HG03039 (cell line): ENCODE measurements around the gene IL1RAPL1.

ENCODE experiments used
- ATAC-seq: cut with Tn5 transposase; IDR thresholded peaks from one replicate; pipeline ENCODE4 v1.9.1; 2021; ENCODE audit warnings: mild to moderate bottlenecking, moderate library complexity; ENCODE audit not compliant: unreplicated experiment

The IL1RAPL1 gene

DNA sequence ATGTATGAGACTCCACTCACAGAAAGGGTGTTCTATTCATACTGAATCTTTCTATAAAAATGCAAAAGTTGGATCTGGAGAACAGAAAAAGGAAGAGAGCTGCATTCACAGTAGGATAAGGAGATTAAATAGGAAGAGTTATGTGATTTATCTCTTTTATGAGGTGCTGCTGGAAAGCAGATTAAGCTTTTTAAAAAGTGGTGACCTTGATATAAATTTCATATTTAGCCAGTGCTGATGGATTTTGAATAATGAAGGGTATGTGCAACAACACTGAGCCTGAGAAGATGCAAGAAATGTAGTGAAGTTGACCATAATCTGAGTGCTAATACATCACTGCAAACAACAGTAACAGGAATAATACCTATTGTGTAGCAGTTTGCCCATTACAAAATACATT, 795.6 kb downstream of the IL1RAPL1 start:
- no peak for ATAC-seq

DNA sequence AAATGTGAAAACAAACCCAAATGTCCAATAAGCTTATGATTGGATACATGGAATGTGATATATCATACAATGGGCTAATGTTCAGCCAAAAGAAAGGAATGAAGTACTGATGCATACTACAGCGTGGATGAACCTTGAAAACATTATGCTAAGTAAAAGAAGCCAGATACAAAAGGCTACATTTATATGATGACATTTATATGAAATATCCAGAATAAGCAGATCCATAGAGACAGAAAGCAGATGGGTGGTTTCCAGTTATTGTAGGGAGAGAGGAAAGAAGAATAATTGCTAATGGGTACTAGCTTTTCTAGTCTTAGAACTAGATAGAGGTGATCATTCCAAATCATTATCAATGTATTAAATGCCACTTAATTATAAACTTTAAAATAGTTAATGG, 801.3 kb downstream of the IL1RAPL1 start:
- ATAC-seq = no peak

DNA sequence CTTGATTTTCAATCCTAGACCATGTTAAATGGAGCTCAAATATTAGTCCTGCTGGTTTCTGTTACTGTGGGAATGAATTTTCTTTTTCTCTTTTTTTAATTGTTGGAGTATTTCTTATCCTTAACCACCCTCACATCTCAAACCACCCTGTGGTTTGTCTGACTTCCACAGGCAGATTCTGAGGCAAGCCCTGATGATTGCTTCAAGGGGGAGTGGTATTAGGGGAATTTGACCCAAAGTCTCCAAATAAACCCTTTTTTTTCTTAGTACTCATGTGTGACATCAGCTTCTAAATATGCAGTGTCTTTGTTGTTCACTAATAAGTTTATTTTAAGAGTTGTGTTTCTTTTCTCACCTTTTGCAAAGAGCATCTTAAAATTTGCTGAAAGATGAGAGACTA, 810.3 kb downstream of the IL1RAPL1 start:
- no peak for ATAC-seq

DNA sequence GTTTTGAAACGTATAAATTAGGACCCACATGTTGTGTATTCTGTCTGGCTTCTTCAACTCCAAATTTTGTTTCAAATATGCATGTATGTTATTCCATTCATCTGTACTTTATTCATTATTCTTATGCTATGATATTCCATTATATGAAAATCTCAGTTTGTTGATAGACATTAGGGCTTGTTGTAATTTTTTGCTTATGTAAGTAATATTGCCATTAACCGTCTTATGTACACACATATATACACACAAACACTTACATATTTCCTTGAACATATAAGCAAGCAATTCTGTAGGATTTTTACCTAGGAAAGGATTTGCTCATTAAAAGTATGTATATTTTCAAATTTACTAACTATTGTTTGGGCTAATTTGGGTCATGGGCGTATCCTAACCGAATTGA, 820.1 kb downstream of the IL1RAPL1 start:
- no peak for ATAC-seq

DNA sequence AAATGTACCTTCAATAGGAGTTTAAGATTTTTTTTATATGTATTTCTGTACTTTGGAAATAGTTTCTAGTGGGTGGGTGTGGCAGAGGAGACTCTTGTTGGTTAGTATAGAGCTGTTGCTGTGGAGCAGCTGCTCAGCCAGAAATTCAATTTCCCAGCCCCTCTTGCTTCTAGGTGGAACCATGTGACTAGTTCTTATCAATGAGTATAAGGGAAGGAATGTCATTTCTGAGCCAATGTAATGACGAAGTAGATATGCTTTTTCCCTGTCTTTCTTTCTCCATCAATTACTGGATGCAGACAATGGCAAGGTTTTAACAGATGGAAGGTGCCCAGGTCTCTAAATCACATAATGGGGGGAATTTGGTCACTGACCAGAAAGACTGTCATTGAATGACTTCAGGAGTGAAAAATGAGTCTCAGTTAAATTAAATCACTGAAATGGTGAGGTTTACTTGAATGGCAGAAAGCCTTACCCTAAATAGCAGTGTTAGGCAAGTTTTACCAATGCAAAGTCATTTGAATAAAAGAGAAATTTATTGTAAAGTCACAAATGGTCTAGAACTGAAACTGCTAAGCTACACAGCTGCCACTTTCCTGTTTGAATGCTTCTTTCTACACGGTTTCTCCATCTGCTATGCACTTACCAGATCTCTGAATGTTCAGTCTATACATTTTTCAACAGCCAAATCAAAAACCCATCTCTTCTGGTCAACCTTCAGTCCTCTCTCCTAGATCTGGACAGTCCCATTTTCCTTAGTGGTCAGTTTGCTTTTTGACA, 832.7 kb downstream of the IL1RAPL1 start:
- no peak for ATAC-seq

DNA sequence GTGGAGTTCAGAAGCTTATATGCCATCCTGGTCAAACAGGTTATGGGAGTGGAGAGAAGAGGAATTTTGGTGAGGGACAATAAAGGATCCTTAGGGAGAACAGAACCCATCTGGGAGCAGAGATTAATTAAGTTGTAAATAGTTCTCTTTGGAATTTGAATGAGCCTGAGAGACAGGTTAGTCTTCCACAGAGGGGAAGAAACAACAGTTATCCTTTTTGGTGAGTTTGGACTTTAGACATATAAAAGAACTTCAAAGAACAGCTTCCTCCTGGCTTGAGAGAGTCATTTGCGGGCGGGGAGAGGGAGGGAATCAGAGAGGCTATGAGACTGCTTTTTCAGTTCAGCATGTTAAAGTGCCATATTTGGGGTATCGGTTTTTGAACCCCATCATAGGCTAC, 834.8 kb downstream of the IL1RAPL1 start:
- ATAC-seq = no peak

DNA sequence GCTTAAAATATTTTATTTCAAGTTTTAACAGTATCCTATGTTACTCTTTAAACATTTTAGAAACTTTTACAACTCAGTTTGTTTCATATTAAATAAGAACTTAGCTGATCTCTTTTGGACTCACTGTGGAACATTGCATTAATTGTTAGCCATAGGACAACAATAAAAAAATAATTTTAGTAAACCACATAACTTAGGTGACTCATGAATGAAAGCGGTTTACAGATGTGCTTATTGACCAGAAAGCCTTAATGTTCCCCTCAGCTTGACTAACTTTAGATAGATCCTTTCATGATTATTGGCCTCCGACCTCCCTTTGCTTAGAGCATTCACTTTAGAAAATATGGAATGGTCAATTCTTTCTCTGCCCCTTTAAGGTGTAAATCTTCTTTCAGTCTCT, 844.6 kb downstream of the IL1RAPL1 start:
- no peak for ATAC-seq

DNA sequence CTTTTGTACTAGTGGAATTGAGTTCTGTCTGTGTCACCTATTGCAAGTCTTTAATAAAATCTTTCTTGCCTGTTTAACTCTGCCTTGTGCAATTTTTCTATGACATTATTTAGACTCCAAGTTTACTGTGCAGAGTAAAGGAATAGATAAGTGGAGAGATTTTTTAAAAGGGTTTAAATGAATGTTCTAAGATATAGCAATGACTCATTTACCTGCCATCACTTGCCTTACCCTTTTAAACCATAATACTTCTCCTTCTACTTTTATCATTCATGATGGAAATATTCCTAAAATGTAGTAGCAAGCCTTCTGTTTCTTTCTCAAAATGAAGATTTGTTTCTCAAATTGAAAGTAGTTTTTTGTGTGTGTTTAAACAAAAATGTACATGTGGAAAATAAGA, 845.3 kb downstream of the IL1RAPL1 start:
- ATAC-seq = no peak

DNA sequence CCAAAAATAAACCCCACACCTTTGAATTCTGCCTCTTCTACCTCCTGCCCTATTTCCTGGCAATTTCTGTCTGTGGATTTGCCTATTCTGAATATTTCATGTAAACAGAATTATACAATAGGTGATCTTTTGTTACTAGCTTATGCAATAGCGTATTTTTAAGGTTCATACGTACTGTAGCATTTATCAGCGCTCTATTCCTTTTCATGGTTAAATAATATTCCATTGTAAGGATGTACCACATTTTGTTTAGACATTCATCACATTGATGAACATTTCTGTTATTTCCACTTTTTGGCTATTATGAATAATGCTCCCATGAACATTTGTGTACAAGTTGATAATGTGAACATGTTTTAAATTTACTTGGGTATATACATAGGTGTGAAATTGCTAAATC, 847.7 kb downstream of the IL1RAPL1 start:
- ATAC-seq = no peak

DNA sequence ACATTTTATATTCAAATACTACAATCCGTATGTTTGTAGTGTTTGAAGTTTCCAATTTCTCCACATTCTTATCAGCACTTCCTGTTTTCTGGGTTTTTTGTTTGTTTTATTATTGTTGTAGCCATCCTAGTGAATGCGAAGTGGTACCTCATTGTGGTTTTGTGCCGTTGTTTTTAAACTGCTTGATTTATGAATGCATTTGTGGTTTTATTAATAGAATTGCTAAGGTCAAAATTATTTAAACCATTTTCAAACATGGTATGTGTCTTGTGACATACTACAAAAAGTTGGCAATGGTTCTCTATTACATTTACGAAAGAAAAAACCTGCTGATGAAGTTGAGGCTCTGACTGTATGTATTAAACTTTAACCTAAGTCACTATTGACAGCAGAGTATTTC, 848.1 kb downstream of the IL1RAPL1 start:
- no peak for ATAC-seq

DNA sequence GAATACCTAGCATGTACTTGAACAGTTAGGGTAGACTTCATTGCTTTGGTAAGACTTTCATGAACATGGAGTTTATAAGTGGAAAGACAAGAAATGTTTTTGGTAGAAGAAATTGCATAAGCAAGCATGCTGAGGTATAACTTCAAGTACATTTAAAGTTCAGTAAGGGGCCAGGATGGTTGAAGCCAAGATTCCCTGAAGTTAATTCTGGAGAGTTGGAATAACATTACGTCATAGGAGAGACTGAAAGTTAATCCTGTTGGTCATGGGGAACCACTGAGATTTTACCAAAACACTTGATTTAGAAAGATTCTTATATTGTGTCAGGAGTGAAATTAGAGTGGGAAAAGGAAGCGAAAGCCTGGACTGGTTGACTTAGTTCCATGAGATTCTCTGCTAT, 860.6 kb downstream of the IL1RAPL1 start:
- no peak for ATAC-seq

DNA sequence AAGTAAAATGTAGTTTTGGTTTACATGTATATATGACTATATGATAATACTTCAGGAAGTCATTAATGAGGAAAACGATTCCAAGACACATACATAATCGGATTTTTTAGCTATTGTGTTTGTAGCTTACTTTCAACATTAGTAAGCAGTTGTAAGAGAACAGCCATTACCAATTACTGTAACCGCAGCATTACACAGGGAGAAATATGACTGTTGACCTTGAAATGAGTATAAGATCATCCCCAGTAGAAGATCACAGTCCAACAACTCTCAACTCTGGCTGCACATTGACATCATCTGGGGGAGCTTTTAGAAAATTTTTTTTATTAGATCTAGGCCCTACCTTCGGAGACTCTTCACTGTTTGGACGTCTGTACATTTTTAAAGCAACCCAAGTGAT, 866.1 kb downstream of the IL1RAPL1 start:
- no peak for ATAC-seq

DNA sequence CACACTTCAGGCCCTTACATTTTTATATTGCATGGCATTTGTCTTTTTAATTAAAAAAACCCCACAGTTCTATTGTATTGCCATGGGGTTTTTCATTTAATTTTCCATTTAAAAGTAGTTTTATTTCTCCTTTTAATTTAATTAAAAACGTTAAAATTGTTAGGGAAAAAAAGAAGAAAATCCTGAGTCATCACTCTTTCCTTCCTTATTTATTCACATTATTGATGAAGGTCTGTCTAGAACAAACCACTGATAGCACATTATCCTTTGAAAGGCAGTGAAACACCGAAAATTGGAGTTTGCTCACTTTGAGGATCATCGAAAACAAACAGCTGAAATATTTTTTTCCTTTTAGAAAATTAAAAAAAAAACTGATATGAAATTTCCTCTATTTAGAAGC, 868.5 kb downstream of the IL1RAPL1 start:
- no peak for ATAC-seq

DNA sequence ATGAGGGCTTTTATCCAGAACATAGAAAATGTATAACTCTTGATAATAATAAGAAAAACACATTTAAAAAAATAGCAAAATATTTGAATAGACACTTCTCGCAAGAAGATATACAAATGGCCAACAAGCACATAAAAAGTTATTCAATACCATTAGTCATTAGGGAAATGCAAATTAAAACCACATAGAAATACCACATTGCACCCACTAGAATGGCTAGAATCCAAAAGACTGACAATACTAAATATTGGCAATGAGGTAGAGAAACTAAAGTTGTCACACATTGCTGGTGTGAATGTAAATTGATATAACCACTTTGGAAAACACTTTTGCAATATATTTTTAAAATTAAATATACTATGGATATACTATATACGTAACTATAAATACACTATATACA, 873.8 kb downstream of the IL1RAPL1 start:
- no peak for ATAC-seq

DNA sequence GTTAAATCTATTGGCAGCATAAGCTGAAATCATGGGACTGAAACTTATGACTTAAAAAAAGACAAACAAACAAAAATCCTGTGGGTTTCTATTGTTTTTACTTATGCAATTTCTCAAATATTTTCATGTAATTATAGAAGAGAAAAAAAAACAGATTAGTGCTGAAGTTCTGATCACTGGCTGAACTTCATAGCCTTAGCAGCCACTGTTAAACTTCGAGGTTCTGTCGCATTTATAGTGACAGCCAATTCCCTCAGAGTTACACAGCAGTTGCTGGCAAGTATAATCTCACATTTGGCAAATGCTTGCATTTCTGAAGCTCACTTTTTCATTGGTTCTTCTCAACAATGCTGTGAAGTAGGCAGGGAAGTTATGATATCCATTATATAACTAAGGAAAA, 879.2 kb downstream of the IL1RAPL1 start:
- ATAC-seq = no peak

DNA sequence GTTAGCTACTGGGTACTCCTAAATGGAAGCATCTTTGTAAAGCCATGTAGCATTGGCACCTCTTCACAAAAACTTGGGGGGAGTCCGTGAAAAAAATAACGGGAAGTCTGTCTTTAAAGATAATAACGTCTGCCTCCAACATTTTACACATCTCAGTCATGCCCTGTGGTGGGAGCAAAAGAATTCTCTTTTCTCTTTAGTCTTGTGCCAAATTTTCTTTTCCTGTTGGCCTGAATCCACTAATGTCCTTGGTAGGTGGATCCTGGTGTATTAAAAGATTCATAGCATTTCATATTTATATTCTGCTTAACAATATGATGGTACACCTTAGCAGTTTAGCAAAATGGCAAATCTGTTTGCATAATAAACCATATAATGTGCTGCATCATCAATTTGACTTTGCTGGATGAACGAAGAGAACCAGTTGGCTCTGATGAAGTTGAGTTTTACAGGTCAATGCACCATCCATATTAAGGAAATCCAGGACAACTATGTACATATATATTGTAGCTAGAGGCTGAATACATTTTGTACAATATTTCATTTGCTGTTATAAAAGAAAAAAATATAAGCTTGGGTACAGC, 881.8 kb downstream of the IL1RAPL1 start:
- no peak for ATAC-seq

DNA sequence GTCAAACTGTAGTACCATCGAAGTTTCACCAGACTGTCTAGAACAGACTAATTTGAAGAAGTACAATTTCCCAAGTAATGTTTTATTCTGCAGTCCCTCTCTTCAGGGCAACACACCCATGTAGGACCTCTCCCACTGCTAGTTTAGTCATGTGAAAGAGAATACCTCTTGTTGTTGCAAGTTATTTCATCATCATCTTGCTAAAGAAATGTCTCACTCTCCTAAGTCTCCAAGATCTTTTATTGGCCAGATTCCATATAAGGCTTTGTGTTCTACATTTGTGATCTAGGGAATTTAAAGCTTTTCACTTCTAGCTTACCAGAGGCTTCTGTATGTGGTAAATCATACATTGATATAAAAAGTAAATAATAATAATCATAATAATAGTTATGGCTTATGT, 882.8 kb downstream of the IL1RAPL1 start:
- ATAC-seq = no peak

DNA sequence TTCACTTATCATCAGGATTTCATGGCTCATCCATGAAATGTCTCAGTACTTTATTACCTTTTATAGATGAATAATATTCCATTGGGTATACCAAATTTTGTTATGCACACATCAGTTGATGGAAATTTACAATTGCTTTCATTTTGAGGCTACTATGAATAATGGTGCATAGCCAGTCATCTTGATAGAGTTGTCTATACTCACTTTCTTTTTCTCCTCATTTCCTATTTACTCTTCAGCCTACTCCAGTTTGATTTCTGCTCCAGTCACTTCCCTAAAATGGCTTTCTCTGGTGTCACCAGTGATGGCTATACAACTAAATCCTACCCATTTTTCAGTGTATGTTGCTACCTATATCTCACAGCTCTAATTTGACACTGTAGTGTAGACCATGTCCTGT, 884.6 kb downstream of the IL1RAPL1 start:
- ATAC-seq = no peak

DNA sequence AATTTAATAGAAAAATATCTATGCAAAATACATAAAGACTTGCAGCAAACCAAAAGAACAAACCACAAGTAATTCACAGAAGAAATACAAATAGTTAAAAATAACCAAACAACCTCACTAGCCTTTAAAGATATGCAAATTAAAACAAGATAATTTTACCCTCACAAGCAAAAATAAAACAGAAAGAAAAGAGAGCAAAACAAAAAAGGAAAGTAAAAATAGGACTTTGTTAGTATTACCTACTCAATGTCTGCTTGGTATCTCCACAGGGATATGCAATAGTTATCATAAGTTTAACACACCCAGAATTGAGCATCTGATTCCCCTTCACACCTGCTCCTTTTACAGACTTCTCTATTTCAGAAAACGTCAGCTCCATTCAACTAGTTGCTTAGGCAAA, 890.6 kb downstream of the IL1RAPL1 start:
- peak; percentile 28 for ATAC-seq

DNA sequence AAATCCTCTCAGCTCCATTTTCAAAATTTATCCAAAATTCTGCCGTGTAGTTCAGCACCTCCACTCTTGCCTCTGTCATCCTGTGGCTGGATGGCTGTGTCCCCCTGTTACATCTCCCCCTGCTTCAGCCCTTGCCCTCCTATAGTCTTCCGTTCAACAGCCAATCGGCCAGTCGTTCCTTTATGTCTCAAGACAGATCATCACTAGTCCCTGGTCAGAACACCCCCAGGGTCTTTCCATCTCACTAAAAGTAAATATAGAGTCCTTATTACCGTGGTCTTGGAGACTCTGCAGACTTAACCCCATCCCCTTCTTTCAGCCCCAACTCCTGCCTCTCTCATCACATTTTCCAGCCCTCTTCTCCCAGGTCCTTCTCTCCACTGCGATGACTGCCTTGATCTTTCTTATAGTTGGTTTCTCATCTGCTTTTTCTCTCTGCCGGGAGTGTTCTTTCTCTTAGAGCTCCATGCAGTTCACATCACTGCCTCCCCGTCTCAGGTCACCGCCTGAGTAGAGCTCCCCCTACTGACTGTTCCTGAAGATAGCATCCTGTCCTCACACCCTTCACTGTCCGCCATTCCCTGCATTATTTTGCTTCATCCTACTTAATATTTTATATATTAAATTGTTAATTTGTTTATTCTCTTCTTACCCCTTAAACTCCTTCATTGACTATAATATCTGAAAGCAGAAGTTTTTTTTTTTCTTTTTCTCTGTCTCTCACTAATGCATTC, 891.3 kb downstream of the IL1RAPL1 start:
- ATAC-seq = peak; percentile 89

DNA sequence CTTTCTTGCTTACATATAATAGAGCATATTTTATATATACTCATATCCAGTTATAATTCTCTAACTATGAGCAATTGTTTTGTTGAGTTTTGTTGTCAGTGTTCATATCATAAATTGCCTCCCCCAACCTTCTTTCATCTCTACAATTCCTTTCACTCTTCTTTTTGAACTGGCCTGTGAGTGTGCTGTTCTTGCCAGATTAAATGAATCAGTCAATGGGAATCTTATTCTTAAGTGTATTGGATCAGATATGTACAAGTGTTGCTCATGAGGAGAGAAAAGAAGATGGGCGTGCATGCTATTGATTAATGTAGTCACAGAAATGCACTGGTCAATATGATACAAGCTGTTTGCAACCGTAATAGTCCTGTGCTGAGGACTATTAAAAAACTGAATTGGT, 900.0 kb downstream of the IL1RAPL1 start:
- no peak for ATAC-seq

DNA sequence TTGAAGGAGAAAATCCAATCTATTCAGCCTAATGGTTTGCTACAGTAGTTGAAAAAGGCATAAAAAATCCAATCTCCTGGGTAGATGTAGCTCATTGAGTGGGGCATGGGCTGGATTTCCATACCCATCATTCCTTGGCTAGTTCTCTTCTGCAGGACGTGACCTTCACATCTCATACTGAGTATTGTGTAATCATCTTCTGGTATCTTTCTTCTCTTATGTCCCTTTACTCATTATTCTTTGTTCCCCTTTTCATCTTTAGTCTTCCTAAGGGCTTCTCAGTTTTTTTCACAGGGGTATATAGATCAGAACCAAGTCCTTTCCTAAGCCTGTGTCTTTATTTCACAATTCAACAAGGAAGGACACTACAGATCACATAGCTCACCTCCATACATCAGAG, 900.5 kb downstream of the IL1RAPL1 start:
- no peak for ATAC-seq
